RCC 7860 (cell line): Measurements from ENCODE around the gene COL4A3.

Experiments used
- DNase-seq: peaks from one replicate; pipeline ENCODE4 v3.0.0-alpha.2; 2015; ENCODE audit warnings: low spot score
- FAIRE-seq: peaks from 2 replicates; lab custom pipeline; 2012; peaks lifted over from hg19 to GRCh38; lab: Jason Lieb, UNC

COL4A3 gene

DNA sequence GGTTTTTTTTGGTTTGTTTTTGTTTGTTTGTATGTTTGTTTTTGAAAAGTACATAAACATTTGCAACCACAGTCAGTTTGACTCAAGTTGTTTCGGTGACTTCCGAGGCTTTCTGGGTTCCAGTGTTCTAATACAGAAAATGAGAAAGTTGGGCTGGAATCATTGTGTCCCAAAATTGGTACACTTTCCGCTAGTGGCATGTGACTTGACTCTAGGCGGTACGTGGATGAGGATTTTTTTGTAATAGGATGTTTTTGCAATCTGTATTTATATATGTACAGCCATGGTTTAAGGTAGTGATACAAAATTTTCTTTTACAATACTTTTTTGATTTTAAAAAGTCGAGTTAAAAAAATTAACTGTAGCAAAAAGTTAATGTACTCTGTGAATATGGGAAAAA is 162.4 kb downstream of the COL4A3 start:
- FAIRE-seq: no peak
- no peak for DNase-seq

DNA sequence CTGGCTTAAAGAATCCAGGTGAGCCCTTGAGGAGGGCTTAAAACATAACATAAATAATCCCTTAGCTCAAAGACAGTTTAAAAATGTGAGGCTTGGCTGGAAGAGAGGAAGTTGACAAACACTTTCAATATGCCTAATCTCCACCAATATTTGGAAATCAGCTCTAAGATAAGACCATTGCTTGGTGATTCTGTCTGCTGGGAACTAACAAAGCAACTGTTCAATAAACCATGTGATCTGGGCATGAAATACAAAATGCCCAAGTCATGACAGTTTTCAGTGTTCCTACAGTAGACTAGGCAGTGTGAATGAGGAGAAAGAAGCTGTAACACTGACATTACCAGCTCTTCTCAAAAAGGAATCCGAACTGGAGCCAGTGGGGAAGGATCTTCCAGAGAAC is 171.3 kb downstream of the COL4A3 start:
- FAIRE-seq (no peak), DNase-seq (no peak)

DNA sequence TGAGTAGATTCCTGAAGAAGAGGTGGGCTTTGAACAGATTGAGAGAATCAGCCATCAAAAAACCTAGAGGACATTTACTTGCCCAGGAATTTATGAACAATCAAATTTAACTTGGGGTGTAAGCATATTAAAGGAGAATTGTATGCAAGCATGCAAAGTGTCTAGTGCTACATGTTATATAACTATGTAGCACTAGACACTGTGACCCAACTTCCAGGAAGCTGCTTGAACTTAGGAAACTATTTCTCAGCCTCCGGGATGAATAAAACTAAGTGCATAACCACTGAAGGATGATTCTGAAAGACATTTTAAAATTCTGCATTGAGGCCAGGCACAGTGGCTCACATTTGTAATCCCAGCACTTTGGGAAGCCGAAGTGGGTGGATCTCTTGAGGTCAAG is 173.0 kb downstream of the COL4A3 start:
- no peak for DNase-seq
- no peak for FAIRE-seq

DNA sequence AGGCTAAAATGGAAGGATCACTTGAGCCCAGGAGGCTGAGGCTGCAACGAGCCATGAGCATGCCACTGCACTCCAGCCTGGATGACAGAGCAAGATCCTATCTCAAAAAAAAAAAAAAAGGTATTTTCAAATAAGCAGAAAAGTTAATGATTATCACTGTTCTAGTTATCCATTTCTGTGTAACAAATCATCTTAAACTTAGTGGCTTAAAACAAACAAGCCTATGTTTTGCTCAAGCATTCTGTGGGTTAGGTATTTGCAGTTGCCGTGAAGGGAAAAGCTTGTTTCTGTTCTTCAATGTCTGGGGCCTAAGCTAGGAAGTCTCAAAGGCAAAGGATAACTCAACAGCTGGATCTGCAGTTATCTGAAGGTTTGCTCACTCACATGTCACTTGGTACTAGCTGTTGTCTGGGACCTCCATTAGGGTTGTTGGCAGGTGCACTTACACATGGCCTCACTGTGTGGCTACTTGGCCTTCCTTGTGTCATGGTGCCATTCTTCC is 174.7 kb downstream of the COL4A3 start:
- FAIRE-seq (no peak), DNase-seq (no peak)

DNA sequence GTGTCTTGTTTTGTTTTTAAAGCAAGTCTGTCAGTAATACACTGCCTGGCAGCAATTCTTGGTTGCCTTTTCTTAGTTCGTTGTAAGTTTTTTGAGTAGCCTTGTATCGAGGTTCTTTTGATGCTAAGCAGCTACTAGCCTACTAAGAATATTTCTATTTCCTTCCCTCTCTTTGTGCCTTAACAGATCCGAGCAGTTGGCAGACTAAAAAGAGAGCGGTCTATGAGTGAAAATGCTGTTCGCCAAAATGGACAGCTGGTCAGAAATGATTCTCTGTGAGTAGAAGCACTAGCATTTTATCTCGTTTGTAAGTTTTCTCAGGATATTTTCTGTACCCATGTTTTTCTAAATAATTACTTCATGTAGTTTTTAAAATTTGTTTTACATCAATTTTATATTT is 175.7 kb downstream of the COL4A3 start:
- FAIRE-seq (no peak), DNase-seq (no peak)

DNA sequence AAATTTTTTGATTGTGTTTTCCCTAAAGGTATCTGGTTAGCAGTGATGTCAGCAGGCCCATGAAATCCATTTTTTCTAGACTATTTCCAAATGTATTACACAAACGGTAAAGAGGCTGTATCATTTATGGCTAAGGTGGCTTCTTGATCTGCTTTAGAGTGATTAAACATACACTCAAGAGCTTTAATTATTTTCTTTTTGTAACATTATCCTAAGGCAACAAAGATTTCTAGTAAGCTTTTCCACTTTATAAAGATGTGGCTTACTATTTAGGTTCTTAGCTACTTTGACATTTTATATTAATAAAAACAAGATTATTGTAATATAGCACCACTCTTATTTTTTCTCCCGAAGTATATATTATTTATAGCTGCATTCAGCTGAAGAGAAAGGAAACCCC is 177.1 kb downstream of the COL4A3 start:
- FAIRE-seq (no peak), DNase-seq (no peak)

DNA sequence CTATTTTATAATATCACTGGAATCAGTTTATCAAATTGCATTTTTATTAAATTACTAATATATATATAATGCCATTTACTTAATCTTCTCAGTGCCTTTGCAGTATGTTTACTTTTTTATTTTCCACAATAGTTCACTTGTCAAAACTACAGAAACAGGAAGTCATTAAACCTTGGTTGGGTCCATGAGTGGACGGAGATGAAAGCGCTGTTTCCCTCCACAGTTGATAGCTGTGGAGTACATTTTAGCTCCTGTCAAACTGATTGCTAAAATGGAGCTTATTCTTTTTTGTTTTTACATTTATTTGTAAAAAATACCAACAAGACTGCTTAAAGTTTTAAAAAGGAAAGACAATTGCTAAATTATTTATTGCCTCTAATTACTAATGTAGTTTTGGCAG is 179.8 kb downstream of the COL4A3 start:
- FAIRE-seq: no peak
- DNase-seq: no peak

DNA sequence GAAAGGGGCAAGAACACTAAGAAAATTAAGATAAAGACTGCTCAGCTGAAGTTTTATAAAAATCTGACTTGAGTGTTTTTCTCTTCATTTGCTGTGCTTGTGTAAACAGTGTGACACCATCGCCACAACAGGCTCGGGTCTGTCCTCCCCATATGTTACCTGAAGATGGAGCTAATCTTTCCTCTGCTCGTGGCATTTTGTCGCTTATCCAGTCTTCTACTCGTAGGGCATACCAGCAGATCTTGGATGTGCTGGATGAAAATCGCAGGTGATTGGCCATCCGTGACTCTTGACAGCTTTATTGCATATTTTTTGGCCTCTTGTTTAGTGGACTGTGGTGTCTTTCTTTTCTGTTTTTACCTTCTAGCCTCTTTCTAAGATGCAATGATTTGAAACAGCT is 182.7 kb downstream of the COL4A3 start:
- no peak for FAIRE-seq
- DNase-seq: no peak

DNA sequence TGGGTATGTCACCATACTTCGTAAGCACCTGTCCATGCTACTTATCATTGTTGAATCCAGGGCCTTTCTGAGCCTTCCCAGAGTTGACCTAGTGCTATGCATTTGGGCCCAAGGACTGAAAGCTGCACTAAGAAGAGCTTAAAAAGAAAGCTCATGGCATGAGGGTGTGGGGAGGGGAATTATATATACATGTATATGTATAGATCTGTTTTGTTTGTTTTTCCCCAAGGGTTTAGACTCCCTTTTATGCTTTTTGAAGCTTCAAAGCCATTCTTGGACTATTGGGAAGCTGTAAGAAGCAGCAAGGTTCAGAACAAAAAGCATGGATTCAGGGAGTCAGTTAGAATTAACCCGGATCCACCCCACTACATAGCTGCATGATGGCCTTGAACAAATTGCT is 183.9 kb downstream of the COL4A3 start:
- FAIRE-seq (no peak), DNase-seq (no peak)

DNA sequence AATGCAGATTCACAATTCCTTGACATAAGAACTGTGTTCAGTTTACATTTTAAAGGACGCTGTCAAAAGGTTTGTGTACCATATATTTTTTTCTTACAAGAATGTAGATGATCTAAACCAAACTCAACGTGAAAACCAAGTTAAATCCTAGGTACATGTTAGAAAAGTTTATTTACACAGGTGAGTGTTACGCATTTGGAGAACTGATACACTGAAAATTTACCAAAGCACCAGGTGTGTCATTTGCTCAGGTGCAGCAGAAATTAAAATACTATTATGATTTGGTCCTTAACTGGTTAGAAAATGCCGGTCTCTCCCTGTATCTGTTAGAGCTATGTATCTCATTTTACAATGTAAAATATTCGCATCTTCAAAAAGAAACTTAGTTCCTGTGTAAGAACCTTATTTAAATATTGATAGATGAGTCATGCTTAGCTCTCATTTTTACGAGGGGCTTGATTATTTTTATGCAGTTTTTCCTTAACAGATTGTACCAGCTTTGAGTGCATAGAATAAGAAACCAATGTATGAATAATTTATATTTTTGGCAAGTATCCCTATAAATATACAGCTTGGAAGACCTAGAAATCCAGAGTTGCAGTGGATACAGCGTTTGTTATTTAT is 185.7 kb downstream of the COL4A3 start:
- DNase-seq: no peak
- FAIRE-seq: no peak

DNA sequence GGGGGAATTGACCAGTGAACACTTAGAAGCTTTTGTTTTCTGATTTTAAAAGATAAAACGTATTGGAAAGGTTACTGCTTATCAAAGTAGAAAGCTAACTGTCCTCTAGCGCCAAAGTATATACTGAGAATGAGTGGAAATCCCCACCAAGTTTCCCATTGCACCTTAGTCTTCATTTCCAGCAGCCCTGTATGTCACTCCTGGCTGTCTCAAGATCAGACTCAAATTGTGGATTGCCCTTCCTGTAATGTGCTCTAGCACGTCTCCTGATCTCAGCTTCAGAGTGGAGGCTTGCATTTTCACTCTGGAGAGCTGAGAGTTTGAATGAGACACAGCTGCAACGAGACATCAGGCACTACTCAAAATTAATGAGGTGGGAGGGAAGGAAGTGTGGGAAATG is 187.2 kb downstream of the COL4A3 start:
- FAIRE-seq (no peak), DNase-seq (no peak)

DNA sequence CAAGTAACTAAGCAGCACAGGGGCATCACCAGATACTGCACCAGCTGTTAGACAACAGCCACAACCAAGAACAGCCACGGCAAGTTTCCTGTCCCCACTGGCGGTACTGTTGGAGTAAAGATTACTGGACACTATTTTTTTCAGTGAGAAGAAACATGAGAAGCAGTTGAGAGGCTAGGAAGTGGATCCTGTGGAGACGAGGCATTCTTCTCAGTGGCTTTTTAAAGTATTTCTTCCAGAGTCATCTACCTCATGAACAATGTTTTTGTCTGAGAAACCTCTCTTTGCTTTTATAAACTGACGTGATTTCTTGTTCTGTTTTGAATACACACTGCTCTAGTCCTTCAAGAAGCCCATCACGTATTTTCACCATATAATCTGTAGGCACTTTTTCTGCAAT is 195.9 kb downstream of the COL4A3 start:
- no peak for DNase-seq
- FAIRE-seq: no peak

DNA sequence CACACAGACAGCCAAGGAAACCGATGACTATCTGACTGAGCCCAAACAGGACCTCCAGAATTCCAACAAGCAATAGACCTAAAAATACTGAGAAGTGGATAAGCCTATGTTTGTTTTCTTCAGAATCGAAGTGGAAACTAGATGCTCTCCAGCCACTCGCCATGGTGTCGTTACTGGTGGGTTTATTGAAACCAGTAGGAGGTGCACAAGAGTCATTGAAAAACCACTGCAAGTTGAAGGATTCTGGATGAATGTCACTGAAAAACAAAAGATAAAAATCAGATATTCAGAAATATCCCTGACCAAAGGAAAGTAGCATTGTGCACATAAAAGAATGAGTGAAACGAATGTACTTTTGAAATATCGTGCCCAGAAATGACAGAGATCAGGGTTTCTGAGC is 199.3 kb downstream of the COL4A3 start:
- no peak for DNase-seq
- no peak for FAIRE-seq
